ENCODE results near the gene EVA1A.

GRCh38 chr2:75538521-75539490 is 21.9 kb downstream of the EVA1A start:
- TF ChIP-seq CTCF (conservative IDR thresholded peaks at IDR 0.05 in 1 of 2, IDR thresholded peaks at IDR 0.05 in 1 of 2; ENCODE audit: low read depth in 1 of 2, low read length in 2 of 2): no peak
- TF ChIP-seq EZH2 (IDR thresholded peaks at IDR 0.05; ENCODE audit: low read length, missing control alignments): no peak

Data from fibroblast of lung (primary cell).